ENCODE results near the gene CENPU.
A peak's percentile ranks its signal among the peaks of the same experiment; 100 is the strongest.

The CENPU gene

GRCh38 chr4:184675821-184676492, 57.9 kb downstream of the CENPU start:
- Histone ChIP-seq H3K9me3 (replicated peaks in 1 of 11) (peaks cover 0 to 7% (median 4%) of the 10 kb centered on the region in 11 experiments; a peak in 3 of 22 replicates), H4K20me1 (no peaks in the 10 kb centered on the region), H3K4me2 (no peak overlapping the region), H3K36me3 (peaks cover 14 to 55% (median 30%) of the 10 kb centered on the region in 11 experiments), H3K4me1 (peaks cover 0 to 5% (median 0%) of the 10 kb centered on the region in 10 experiments; a peak in 2 of 20 replicates), H3K27me3 (no peaks in the 10 kb centered on the region), H3K4me3 (no peak overlapping the region), H3K27ac (no peak overlapping the region), H3K9ac (no peak overlapping the region)
- no peak for TF ChIP-seq Cebpa-rat (IDR thresholded peaks at IDR 0.05)

GRCh38 chr4:184675018-184675417, 58.9 kb downstream of the CENPU start:
- Histone ChIP-seq H3K4me3 (no peak overlapping the region), H3K36me3 (peaks cover 14 to 59% (median 30%) of the 10 kb centered on the region in 11 experiments), H3K4me1 (peaks cover 0 to 2% (median 0%) of the 10 kb centered on the region in 10 experiments; a peak in 2 of 20 replicates), H3K4me2 (no peak overlapping the region), H3K27me3 (no peaks in the 10 kb centered on the region), H3K9me3 (replicated peaks in 1 of 11) (peaks cover 0 to 7% (median 4%) of the 10 kb centered on the region in 11 experiments; a peak in 3 of 22 replicates), H4K20me1 (no peaks in the 10 kb centered on the region), H3K27ac (no peak overlapping the region), H3K9ac (no peak overlapping the region)
- no peak for TF ChIP-seq Cebpa-rat (IDR thresholded peaks at IDR 0.05)

GRCh38 chr4:184674011-184674410, 59.9 kb downstream of the CENPU start:
- H3K36me3 ChIP-seq, result peaks cover 17 to 60% (median 27%) of the 10 kb centered on the region in 11 experiments

GRCh38 chr4:184672741-184673140, 61.2 kb downstream of the CENPU start:
- H4K20me1 ChIP-seq, result no peaks in the 10 kb centered on the region
- TF ChIP-seq Cebpa-rat (IDR thresholded peaks at IDR 0.05), result no peak
- peaks cover 19 to 73% (median 35%) of the 10 kb centered on the region in 11 experiments for H3K36me3 ChIP-seq
- no peak overlapping the region for H3K9ac ChIP-seq
- no peak overlapping the region for H3K4me3 ChIP-seq
- H3K4me1 ChIP-seq, result peaks cover 13 to 24% (median 17%) of the 10 kb centered on the region in 10 experiments
- no peaks in the 10 kb centered on the region for H3K27me3 ChIP-seq
- H3K9me3 ChIP-seq (replicated peaks in 1 of 11), result no peaks in the 10 kb centered on the region
- no peak overlapping the region for H3K27ac ChIP-seq
- no peak overlapping the region for H3K4me2 ChIP-seq

More at GRCh38 chr4:184674011-184674410, 59.9 kb downstream of the CENPU start:
- Histone ChIP-seq H3K4me1 (peaks cover under 1 to 12% (median 4%) of the 10 kb centered on the region in 10 experiments; a peak in 15 of 20 replicates), H4K20me1 (no peaks in the 10 kb centered on the region), H3K27ac (no peak overlapping the region), H3K9ac (no peak overlapping the region), H3K4me2 (no peak overlapping the region), H3K9me3 (replicated peaks in 1 of 11) (no peaks in the 10 kb centered on the region), H3K27me3 (no peaks in the 10 kb centered on the region), H3K4me3 (no peak overlapping the region)
- no peak for TF ChIP-seq Cebpa-rat (IDR thresholded peaks at IDR 0.05)

GRCh38 chr4:184671101-184671500, 62.8 kb downstream of the CENPU start:
- TF ChIP-seq Cebpa-rat (IDR thresholded peaks at IDR 0.05), result no peak
- Histone ChIP-seq H3K9me3 (replicated peaks in 1 of 11) (no peaks in the 10 kb centered on the region), H3K36me3 (peaks cover 29 to 89% (median 50%) of the 10 kb centered on the region in 11 experiments), H3K27ac (no peak overlapping the region), H3K4me2 (no peak overlapping the region), H3K9ac (no peak overlapping the region), H4K20me1 (no peaks in the 10 kb centered on the region), H3K4me3 (no peak overlapping the region), H3K27me3 (no peaks in the 10 kb centered on the region), H3K4me1 (peaks cover 13 to 26% (median 17%) of the 10 kb centered on the region in 10 experiments)

GRCh38 chr4:184669251-184669650, 64.6 kb downstream of the CENPU start:
- H3K4me2 ChIP-seq, result peak overlapping the region in 6 of 11 experiments; percentile 72 to 96 (median 80); a peak in 10 of 22 replicates
- H4K20me1 ChIP-seq, result no peaks in the 10 kb centered on the region
- no peak overlapping the region for H3K9ac ChIP-seq
- TF ChIP-seq Cebpa-rat (IDR thresholded peaks at IDR 0.05), result no peak
- H3K9me3 ChIP-seq (replicated peaks in 1 of 11), result no peaks in the 10 kb centered on the region
- H3K4me3 ChIP-seq, result no peak overlapping the region
- peak overlapping the region in 7 of 11 experiments; percentile 10 to 61 (median 51); a peak in 8 of 22 replicates for H3K27ac ChIP-seq
- peaks cover 28 to 88% (median 57%) of the 10 kb centered on the region in 11 experiments for H3K36me3 ChIP-seq
- peaks cover 13 to 33% (median 17%) of the 10 kb centered on the region in 10 experiments for H3K4me1 ChIP-seq
- no peaks in the 10 kb centered on the region for H3K27me3 ChIP-seq

- Histone ChIP-seq H3K4me3 (no peak overlapping the region), H3K9ac (peak overlapping the region in 2 of 11 experiments; percentile 9 to 28; a peak in 3 of 22 replicates), H3K36me3 (peaks cover 24 to 81% (median 53%) of the 10 kb centered on the region in 11 experiments), H3K4me2 (peak overlapping the region; percentile 47 to 96 (median 78)), H4K20me1 (no peaks in the 10 kb centered on the region), H3K4me1 (peaks cover 13 to 33% (median 17%) of the 10 kb centered on the region in 10 experiments), H3K27me3 (no peaks in the 10 kb centered on the region), H3K27ac (peak overlapping the region in 9 of 11 experiments; percentile 14 to 69 (median 42); a peak in 12 of 22 replicates), H3K9me3 (replicated peaks in 1 of 11) (no peaks in the 10 kb centered on the region)
- no peak for TF ChIP-seq Cebpa-rat (IDR thresholded peaks at IDR 0.05)
These were observed 65.3 kb downstream of the CENPU start for GRCh38 chr4:184668511-184669114.

- Histone ChIP-seq H3K36me3 (peaks cover 24 to 80% (median 53%) of the 10 kb centered on the region in 11 experiments), H3K9ac (peak overlapping the region in 2 of 11 experiments; percentile 9 to 28; a peak in 3 of 22 replicates), H3K9me3 (replicated peaks in 1 of 11) (no peaks in the 10 kb centered on the region), H3K27me3 (no peaks in the 10 kb centered on the region), H3K4me1 (peaks cover 13 to 33% (median 18%) of the 10 kb centered on the region in 10 experiments), H3K4me2 (peak overlapping the region; percentile 47 to 96 (median 78)), H3K27ac (peak overlapping the region in 9 of 11 experiments; percentile 14 to 69 (median 42); a peak in 12 of 22 replicates), H3K4me3 (no peak overlapping the region), H4K20me1 (no peaks in the 10 kb centered on the region)
- TF ChIP-seq Cebpa-rat (IDR thresholded peaks at IDR 0.05), result no peak
These were observed 65.8 kb downstream of the CENPU start for GRCh38 chr4:184668096-184668495.

- Histone ChIP-seq H3K27ac (no peak overlapping the region), H3K36me3 (peaks cover 14 to 69% (median 43%) of the 10 kb centered on the region in 11 experiments; a peak in 21 of 22 replicates)
- TF ChIP-seq Cebpa-rat (IDR thresholded peaks at IDR 0.05), result no peak
These were observed 67.2 kb downstream of the CENPU start for GRCh38 chr4:184666670-184667069.

More at GRCh38 chr4:184666670-184667069, 67.2 kb downstream of the CENPU start:
- Histone ChIP-seq H3K4me3 (no peak overlapping the region), H3K4me1 (peaks cover 14 to 47% (median 24%) of the 10 kb centered on the region in 10 experiments), H3K4me2 (no peak overlapping the region), H3K27me3 (no peaks in the 10 kb centered on the region), H3K9ac (no peak overlapping the region), H4K20me1 (no peaks in the 10 kb centered on the region), H3K9me3 (replicated peaks in 1 of 11) (no peaks in the 10 kb centered on the region)
